Measurements from ENCODE around the gene MACROH2A1.

Gene MACROH2A1

GRCh38 chr5:135398855-135399793 lies at the start of gene MACROH2A1:
TSS of gene MACROH2A1 (minus strand) at chr5:135399231. CDS start at chr5:135389093, 10,138 bp downstream.
- peak within 1 kb of the TSS; percentile 98 for H3K27ac Mint-ChIP-seq
- intact Hi-C loops (cut with micrococcal nuclease), result loop anchor here (5.0 kb wide), 1 partner anchor 38 kb away; no protein-coding TSS in a partner anchor
- peak within 1 kb of the TSS; percentile 93 for H3K4me3 Mint-ChIP-seq
- no peaks in the 10 kb centered on the region for H3K9me3 Mint-ChIP-seq
- peaks cover 61% of the 10 kb centered on the region for H3K4me1 Mint-ChIP-seq (ENCODE audit: low read depth)
- H3K27me3 Mint-ChIP-seq, result no peaks in the 10 kb centered on the region
- H3K36me3 Mint-ChIP-seq (ENCODE audit: low read depth), result peaks cover 40% of the 10 kb centered on the region

- H3K4me3 Mint-ChIP-seq, result peak overlapping the region; percentile 82
- peaks cover 65% of the 10 kb centered on the region for H3K36me3 Mint-ChIP-seq (ENCODE audit: low read depth)
- no peaks in the 10 kb centered on the region for H3K27me3 Mint-ChIP-seq
- intact Hi-C loops (cut with micrococcal nuclease), result no loop called here
- no peaks in the 10 kb centered on the region for H3K9me3 Mint-ChIP-seq
- H3K27ac Mint-ChIP-seq, result peak overlapping the region; percentile 85
- H3K4me1 Mint-ChIP-seq (ENCODE audit: low read depth), result peaks cover 97% of the 10 kb centered on the region
These were observed 49.2 kb upstream of the MACROH2A1 start for GRCh38 chr5:135448071-135448739.

- Mint-ChIP-seq H3K4me1 (ENCODE audit: low read depth) (peaks cover 97% of the 10 kb centered on the region), H3K36me3 (ENCODE audit: low read depth) (peaks cover 65% of the 10 kb centered on the region), H3K27ac (peak within 1 kb of the TSS; percentile 85), H3K27me3 (no peaks in the 10 kb centered on the region), H3K9me3 (no peaks in the 10 kb centered on the region), H3K4me3 (no peak within 1 kb of the TSS)
- intact Hi-C loops (cut with micrococcal nuclease), result no loop called here
These were observed 48.4 kb upstream of the MACROH2A1 start, which contains the start of gene DCANP1 for GRCh38 chr5:135447298-135447929. TSS of gene DCANP1 (minus strand) at chr5:135447348. CDS start at chr5:135447108, 240 bp downstream.

- intact Hi-C loops (cut with micrococcal nuclease), result no loop called here
- peak overlapping the region; percentile 85 for H3K27ac Mint-ChIP-seq
These were observed 47.6 kb upstream of the MACROH2A1 start for GRCh38 chr5:135446615-135447014.

GRCh38 chr5:135446206-135446605 lies 47.2 kb upstream of the MACROH2A1 start:
- Mint-ChIP-seq H3K27me3 (no peaks in the 10 kb centered on the region), H3K27ac (peak overlapping the region; percentile 85), H3K36me3 (ENCODE audit: low read depth) (peaks cover 65% of the 10 kb centered on the region), H3K4me1 (ENCODE audit: low read depth) (peaks cover 97% of the 10 kb centered on the region), H3K9me3 (no peaks in the 10 kb centered on the region), H3K4me3 (no peak overlapping the region)
- intact Hi-C loops (cut with micrococcal nuclease), result no loop called here

More at GRCh38 chr5:135446615-135447014, 47.6 kb upstream of the MACROH2A1 start:
- Mint-ChIP-seq H3K27me3 (no peaks in the 10 kb centered on the region), H3K36me3 (ENCODE audit: low read depth) (peaks cover 65% of the 10 kb centered on the region), H3K4me3 (no peak overlapping the region), H3K4me1 (ENCODE audit: low read depth) (peaks cover 97% of the 10 kb centered on the region), H3K9me3 (no peaks in the 10 kb centered on the region)

GRCh38 chr5:135445306-135445985 lies 46.4 kb upstream of the MACROH2A1 start:
- Mint-ChIP-seq H3K27ac (peak overlapping the region; percentile 85), H3K4me3 (peak overlapping the region; percentile 13), H3K27me3 (no peaks in the 10 kb centered on the region), H3K36me3 (ENCODE audit: low read depth) (peaks cover 57% of the 10 kb centered on the region), H3K9me3 (no peaks in the 10 kb centered on the region), H3K4me1 (ENCODE audit: low read depth) (peaks cover 97% of the 10 kb centered on the region)
- intact Hi-C loops (cut with micrococcal nuclease), result no loop called here

GRCh38 chr5:135444881-135445280 lies 45.9 kb upstream of the MACROH2A1 start:
- Mint-ChIP-seq H3K9me3 (no peaks in the 10 kb centered on the region), H3K4me3 (peak overlapping the region; percentile 34), H3K27me3 (no peaks in the 10 kb centered on the region), H3K36me3 (ENCODE audit: low read depth) (peaks cover 52% of the 10 kb centered on the region), H3K27ac (peak overlapping the region; percentile 85), H3K4me1 (ENCODE audit: low read depth) (peaks cover 95% of the 10 kb centered on the region)
- intact Hi-C loops (cut with micrococcal nuclease), result no loop called here

GRCh38 chr5:135444360-135444759 lies 45.3 kb upstream of the MACROH2A1 start:
- peak overlapping the region; percentile 85 for H3K27ac Mint-ChIP-seq
- no peaks in the 10 kb centered on the region for H3K9me3 Mint-ChIP-seq
- intact Hi-C loops (cut with micrococcal nuclease), result no loop called here
- H3K36me3 Mint-ChIP-seq (ENCODE audit: low read depth), result peaks cover 46% of the 10 kb centered on the region
- peak overlapping the region; percentile 35 for H3K4me3 Mint-ChIP-seq
- H3K27me3 Mint-ChIP-seq, result no peaks in the 10 kb centered on the region
- H3K4me1 Mint-ChIP-seq (ENCODE audit: low read depth), result peaks cover 95% of the 10 kb centered on the region

- no peaks in the 10 kb centered on the region for H3K9me3 Mint-ChIP-seq
These were observed 44.3 kb upstream of the MACROH2A1 start for GRCh38 chr5:135443161-135443960.

GRCh38 chr5:135442431-135443160 lies 43.6 kb upstream of the MACROH2A1 start:
- H3K27me3 Mint-ChIP-seq, result no peaks in the 10 kb centered on the region
- H3K9me3 Mint-ChIP-seq, result no peaks in the 10 kb centered on the region
- peaks cover 29% of the 10 kb centered on the region for H3K36me3 Mint-ChIP-seq (ENCODE audit: low read depth)
- intact Hi-C loops (cut with micrococcal nuclease), result no loop called here
- H3K4me1 Mint-ChIP-seq (ENCODE audit: low read depth), result peaks cover 95% of the 10 kb centered on the region
- H3K27ac Mint-ChIP-seq, result peak overlapping the region; percentile 85
- H3K4me3 Mint-ChIP-seq, result no peak overlapping the region

More at GRCh38 chr5:135443161-135443960, 44.3 kb upstream of the MACROH2A1 start:
- peaks cover 36% of the 10 kb centered on the region for H3K36me3 Mint-ChIP-seq (ENCODE audit: low read depth)
- H3K4me1 Mint-ChIP-seq (ENCODE audit: low read depth), result peaks cover 95% of the 10 kb centered on the region
- H3K27me3 Mint-ChIP-seq, result no peaks in the 10 kb centered on the region
- no peak overlapping the region for H3K4me3 Mint-ChIP-seq
- H3K27ac Mint-ChIP-seq, result peak overlapping the region; percentile 85
- intact Hi-C loops (cut with micrococcal nuclease), result no loop called here

GRCh38 chr5:135441919-135442318 lies 42.9 kb upstream of the MACROH2A1 start:
- Mint-ChIP-seq H3K4me1 (ENCODE audit: low read depth) (peaks cover 95% of the 10 kb centered on the region), H3K4me3 (no peak overlapping the region), H3K36me3 (ENCODE audit: low read depth) (peaks cover 22% of the 10 kb centered on the region), H3K27ac (peak overlapping the region; percentile 85), H3K9me3 (no peaks in the 10 kb centered on the region), H3K27me3 (no peaks in the 10 kb centered on the region)
- intact Hi-C loops (cut with micrococcal nuclease), result no loop called here

GRCh38 chr5:135441350-135441831 lies 42.4 kb upstream of the MACROH2A1 start:
- intact Hi-C loops (cut with micrococcal nuclease), result no loop called here
- peaks cover 95% of the 10 kb centered on the region for H3K4me1 Mint-ChIP-seq (ENCODE audit: low read depth)
- no peaks in the 10 kb centered on the region for H3K9me3 Mint-ChIP-seq
- H3K27me3 Mint-ChIP-seq, result no peaks in the 10 kb centered on the region
- peak overlapping the region; percentile 85 for H3K27ac Mint-ChIP-seq
- peaks cover 17% of the 10 kb centered on the region for H3K36me3 Mint-ChIP-seq (ENCODE audit: low read depth)
- H3K4me3 Mint-ChIP-seq, result no peak overlapping the region
